GM10266 (cell line): Measurements from ENCODE around the gene MEF2A.

Experiments
- DNase-seq: peaks from one replicate; pipeline ENCODE4 v3.0.0; 2012; ENCODE audit errors: extremely low spot score
- CTCF ChIP-seq: IDR thresholded peaks from 2 replicates; pipeline ENCODE4 v1.5.1; 2012; ENCODE audit warnings: mild to moderate bottlenecking, low read depth; ENCODE audit not compliant: control insufficient read depth, insufficient read depth; ENCODE audit errors: missing control alignments

MEF2A gene

GRCh38 chr15:99616129-99616528 is 50.3 kb downstream of the MEF2A start:
- no peak for TF ChIP-seq CTCF
- no peak for DNase-seq

DNA sequence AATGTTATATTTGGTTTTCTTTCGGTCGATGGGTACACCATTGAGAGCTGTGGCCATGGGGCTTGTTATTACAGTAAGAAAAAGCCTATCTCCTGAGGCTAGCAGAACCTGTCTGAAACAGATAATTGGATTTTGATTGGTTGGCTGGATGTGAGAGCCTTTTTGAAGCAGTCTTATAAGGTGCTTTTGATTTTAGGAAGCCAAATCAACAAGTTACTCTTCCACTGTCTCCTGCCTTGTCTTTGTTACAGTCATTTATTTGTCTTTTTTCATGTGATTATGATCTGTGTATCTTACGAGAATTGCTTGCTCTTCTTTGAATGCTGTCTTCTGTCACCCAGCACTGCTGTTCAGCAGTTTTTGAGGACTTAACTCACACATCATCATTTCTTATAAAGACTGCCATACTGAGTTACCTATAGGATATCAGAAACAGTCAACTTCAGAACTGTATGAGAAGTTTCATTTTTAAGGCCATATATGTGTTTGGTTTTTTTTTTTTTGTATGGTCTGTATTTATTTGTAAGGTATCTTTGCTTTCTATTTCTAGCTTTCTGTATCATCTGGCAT is 51.1 kb downstream of the MEF2A start:
- no peak for DNase-seq
- no peak for TF ChIP-seq CTCF

- DNase-seq: no peak
- no peak for TF ChIP-seq CTCF
Observed at GRCh38 chr15:99618941-99619411, 53.2 kb downstream of the MEF2A start.

DNA sequence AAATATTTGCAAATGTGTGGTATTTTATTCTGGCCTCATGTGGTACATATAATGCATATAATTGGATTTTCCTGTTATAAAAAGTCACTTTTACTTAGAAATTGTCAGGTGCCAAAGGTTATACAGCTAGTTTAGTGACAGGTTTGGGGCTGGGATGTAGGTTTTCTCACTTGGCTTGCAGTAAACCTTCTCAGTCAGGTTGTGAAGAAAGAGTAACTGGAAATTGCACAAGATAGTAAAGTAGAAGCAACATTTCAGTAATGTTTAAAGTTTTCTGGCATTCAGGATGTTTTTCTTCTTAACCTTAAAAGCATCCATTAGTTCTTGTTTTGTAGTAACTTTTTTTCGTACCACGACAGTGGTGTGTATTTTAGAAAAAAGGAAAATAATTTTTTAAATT is 53.9 kb downstream of the MEF2A start:
- no peak for DNase-seq
- TF ChIP-seq CTCF: no peak

DNA sequence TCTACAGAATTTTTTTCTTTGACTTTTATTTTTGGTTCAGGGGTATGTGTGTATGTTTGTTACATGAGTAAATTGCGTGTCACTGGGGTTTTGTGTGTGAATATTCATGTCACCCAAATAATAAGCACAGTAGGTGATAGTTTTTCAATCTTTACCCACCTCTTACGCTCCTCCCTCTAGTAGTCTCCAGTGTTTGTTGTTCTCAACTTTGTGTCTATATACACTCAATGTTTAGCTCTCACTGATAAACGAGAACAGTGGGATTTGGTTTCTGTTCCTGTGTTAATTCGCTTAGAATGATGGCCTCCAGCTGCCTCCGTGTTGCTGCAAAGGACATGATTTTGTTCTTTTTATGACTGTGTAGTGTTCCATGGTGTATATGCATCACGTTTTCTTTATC is 54.4 kb downstream of the MEF2A start:
- no peak for TF ChIP-seq CTCF
- DNase-seq: no peak

DNA sequence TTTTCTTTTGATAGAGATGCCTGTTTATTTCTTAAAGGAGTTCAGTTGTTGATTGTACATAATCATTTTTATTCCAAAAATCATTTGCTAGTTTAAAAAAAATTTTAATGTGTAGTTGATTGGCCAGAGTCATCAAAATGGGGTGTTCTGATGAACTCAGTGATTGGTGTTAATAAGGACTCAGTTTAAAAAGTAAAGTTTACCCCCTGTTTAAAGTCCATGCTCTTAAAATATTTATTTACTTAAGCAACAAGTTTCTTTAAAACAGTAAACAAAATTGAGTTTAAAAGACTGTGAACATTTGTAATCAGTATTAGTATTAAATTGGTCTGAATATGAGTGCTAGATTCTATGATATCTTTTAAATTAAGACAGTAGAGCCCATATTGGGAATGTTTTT is 56.0 kb downstream of the MEF2A start:
- no peak for TF ChIP-seq CTCF
- no peak for DNase-seq

GRCh38 chr15:99628374-99629001 is 62.7 kb downstream of the MEF2A start:
- no peak for DNase-seq
- TF ChIP-seq CTCF: no peak
